ENCODE measurements around the gene ESYT1.
"Not testable (repeated sequence)": the region's sequence is repeated elsewhere in the genome, so short reads cannot be mapped to it uniquely, and the experiment has no call there.

Gene ESYT1

DNA sequence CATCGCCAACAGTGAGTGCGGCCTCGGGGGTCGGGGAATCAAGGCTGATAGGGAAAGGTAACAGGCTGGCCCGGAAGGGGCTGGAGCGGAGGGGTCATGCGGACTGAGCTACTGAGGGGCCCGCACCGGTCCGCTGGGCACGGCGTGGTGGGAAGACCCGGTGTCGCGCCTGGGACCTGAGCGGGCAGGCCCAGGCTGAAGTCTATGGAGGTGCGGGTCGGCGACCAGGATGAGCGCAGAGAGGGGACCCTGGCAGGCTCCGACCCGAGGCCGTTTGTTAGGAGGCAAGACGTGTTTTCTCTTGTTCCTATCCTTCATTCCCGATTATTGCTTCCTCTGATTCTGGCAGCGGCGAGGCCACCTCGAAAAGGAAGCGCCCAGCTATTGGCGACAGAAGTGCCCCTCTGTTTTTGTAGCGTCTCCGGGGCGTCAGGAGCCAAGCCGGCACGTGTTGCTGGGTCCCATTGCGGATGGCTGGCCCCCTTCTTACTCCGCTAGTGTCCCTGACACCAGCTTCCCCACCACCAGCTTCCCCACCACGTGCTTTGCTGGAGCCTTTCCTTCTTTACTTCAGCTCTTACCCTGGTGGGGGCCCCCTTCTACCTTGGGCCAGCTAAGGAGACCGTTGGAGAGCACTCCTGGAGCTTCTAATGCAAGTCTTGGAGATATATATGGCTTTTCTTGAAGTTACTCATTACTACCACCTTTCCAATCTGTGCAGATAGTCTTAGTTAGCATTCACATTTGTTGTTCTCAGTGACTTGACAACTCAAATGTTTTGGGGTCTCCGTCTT, 23.1 kb upstream of the ESYT1 start:
- DNase-seq = no peak

DNA sequence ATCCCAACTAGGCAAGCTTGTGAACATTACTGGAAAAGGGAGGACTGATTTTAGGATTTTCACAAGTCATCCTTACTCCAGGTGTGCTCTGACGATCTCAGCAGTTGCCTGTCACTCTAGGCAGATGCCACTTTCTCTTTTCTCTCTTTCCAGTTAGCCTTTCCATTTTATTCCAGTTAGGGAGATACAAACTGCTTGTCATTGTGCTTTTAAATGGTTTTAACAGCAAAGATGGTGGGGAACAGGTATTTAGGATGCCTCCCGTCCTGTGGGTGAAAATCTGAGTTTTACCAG, 22.5 kb upstream of the ESYT1 start:
- no peak for DNase-seq

DNA sequence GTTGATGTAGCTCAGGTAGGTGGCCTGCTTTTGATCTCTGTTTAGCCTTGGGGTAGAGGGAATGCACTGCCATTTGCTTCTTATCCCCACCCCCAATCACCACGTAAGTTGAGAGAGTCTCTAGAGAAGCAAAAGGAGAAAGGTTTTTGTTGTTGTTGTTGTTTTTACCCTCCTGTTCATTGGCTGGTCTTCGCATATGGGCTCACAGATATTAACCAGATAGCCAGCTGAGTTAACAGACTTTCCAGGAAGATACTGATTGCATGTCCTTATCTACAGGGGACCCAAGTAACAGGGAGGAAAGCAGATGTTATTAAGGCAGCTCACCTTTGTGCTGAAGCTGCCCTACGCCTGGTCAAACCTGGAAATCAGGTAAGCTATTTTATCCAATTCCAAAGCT, 20.8 kb upstream of the ESYT1 start:
- no peak for DNase-seq

DNA sequence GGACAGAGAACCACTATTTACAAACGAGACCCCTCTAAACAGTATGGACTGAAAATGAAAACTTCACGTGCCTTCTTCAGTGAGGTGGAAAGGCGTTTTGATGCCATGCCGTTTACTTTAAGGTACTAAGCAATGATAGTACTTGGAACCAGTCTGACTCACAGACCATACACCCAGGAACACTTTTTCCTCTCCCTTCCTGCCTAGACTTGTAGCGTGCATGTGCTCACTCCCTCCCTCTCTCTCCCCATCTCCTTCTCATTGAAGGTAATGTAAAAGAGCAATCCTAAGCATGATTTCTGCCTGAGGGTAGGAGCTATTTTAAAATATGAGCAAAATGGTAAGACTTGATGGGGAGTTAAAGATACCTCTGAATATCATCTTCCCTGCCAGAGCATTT, 17.5 kb upstream of the ESYT1 start:
- DNase-seq = no peak

DNA sequence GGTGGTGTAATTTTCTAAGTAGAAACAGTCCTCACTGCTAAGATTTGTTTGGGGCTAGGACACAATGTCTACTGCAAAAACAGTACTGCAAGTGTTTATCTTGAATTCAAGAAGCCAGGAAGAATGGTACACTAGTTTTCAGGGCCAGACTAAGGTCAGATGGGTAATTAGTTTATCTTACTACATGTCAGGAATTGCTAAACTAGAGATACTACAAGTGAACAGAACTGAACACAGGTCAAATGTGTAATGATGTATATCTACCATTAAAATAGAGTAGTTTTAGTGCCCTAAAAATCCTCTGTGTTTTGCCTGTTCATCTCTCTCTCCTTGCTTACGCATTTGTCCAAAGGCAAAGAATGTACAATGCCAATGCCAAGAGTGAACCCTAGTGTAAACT, 14.0 kb upstream of the ESYT1 start:
- no peak for DNase-seq

DNA sequence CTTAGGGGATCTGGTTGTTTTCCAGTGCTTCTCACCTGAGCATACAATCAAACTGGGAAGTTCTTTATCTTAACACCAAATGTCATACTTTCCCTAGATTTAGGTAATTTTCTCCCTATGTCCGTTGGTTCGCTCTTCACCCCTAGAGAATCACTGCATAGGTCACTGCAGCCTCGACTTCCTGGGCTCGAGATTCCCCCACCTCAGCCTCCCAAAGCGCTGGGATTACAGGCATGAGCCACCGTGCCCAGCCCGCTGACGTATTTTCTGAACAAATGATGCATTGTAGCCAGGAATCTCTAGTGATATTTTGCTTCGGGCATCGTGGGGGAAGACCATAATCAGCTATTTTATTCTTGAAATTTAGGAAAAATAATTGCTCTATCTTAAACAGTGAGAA, 12.7 kb upstream of the ESYT1 start:
- no peak for DNase-seq

DNA sequence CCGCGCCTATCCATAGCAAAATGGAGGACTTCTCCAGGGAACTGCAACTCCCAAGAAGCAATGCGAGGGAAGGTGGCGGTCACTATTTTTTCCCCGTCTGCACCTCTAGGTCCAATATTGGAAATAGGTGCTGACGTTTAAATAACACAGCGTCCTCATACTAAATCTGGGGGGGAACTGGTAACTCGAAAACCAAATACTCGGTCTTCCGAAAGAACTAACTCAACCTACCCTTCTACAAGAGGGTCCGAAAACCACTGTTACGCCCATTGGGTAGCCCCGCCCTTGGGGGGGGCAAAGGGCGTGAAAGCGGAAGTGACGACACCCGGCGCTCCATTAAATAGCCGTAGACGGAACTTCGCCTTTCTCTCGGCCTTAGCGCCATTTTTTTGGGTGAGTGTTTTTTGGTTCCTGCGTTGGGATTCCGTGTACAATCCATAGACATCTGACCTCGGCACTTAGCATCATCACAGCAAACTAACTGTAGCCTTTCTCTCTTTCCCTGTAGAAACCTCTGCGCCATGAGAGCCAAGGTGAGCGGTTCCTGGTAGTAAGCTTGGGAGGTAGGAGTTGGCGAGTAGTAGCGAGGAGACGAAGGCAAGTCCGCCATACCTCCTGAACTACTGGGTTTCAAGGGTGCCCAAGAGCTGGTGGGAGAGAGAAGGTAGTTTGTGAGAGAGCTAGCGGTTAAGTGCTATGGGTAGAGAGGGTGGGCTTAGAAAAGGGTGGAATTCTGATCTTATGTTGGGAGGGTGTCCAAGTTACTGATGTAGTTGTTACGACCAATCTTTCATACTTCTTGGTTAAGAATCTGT, 11.6 kb upstream of the ESYT1 start, which contains the start of gene RPL41:
RPL41 (plus strand) TSS at position 367 of the 815 bp plus-strand sequence.
- peak; percentile 94 for DNase-seq

DNA sequence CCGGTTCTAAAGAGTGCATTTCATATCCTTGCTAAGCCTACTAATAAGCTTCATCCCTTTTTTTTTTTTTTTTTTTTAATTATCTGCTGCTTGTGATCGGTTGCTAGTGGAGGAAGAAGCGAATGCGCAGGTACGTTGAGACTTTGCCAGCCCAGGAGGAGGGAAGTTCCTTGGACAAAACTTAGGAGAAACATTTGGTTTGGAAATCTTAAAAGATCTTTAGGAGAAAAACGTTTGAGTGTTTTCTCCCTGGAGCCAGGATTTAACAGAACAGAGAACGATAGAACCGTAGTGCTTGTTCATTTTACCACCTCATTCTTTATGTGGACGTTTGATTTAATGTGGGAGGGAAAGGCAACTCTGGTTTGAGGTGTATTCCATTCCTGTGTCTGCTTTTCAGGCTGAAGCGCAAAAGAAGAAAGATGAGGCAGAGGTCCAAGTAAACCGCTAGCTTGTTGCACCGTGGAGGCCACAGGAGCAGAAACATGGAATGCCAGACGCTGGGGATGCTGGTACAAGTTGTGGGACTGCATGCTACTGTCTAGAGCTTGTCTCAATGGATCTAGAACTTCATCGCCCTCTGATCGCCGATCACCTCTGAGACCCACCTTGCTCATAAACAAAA, 10.9 kb upstream of the ESYT1 start:
- not testable (repeated sequence) for DNase-seq

DNA sequence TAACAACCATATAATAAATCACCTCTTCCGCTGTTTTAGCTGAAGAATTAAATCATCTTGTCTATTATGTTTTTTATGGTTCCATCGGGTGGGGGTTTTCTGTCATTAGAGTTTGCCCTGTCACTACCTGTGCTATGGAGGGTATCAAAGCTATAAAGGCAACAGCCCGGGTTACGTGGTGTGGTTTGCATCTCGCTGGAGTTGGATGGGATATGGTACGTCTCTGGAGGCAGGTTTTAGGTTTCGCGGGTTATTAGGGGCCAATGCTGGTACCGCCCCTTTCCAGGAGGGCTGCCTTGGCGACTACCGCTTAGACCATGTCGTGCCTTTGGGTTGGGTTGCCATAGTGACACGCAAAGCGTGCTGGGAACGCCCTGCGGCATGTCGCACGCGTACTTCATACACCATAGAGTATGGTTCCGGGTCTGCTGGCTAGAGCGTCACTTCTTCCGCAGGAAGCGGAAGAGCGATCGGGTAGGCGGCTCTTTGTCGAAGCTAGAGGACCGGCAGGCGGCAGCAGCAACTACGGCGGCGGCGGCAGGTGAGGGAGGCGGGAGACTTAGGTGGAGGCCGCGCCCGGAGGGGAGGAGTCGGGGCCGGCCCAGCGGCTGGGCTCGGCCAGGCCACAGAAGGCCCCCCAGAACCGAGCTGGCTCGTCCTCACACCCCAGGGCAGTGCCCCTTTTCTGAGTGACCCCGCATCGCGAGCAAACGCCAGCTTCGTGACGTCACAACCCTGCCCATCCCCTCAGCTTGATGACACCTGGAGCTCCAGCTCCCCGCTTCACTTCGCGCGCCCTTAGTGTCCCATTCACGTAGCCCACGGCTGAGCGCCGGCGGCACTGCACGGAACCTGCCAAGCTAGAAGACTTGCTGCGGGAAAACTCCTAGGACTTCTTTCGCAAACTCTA, 10.0 kb upstream of the ESYT1 start, which contains the start of gene ZC3H10:
ZC3H10 (plus strand) TSS at position 489 of the 910 bp plus-strand sequence. CDS start 2,297 bp downstream, outside the sequence.
- DNase-seq = peak; percentile 96

DNA sequence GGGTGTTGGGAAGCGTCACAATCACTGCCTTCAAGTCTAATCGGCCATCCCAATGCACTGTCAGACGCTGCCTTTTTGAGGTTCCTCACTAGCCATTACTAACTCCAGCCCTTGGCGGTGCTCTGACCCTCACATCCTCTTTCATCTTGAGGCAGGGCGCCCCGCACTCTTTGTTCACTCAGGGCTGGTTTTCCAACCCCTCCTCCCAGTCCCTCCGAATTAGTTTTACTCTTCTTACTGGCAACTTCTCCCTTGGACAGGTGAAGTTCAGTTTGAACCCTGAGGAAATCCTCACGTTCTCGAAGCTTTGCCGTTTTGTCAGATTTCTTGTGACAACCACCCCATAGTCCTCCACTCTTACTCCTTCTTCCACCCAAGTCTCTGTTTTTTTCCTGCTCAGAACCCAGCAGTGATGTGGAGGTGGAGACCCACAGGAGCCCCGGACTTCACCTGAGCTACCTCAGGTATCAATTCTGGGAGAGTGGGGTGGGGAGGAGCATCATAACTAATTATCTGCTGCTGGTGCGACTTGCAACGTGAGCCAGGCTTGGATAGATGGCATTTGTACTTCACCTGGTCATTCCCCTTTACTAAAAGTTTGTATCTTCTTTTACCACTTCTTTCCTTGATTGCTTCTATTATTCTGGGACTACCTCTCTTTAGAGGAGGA, 9.2 kb upstream of the ESYT1 start:
- DNase-seq = peak; percentile 37

DNA sequence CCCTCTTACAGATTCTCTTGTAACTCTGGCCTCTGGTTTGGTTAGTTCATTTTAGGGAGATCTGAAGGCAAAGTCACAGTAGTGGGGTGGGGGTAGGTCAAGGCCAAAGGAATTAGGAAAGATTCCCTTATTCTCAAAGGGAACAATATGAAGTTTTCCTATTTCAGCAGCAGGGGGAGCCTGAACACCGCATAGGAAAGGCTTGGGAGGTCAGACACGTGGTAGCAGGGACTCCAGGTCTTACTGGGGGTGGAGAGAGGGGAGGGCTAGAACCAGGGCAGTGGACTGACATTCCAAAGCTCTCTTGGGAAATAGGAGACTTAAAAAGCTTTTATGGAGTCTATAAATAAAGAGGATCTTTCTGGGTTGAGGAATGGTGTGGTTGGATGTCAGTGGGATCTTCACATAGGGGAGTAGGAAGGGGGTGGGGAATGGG, 8.7 kb upstream of the ESYT1 start:
- peak; percentile 58 for DNase-seq

DNA sequence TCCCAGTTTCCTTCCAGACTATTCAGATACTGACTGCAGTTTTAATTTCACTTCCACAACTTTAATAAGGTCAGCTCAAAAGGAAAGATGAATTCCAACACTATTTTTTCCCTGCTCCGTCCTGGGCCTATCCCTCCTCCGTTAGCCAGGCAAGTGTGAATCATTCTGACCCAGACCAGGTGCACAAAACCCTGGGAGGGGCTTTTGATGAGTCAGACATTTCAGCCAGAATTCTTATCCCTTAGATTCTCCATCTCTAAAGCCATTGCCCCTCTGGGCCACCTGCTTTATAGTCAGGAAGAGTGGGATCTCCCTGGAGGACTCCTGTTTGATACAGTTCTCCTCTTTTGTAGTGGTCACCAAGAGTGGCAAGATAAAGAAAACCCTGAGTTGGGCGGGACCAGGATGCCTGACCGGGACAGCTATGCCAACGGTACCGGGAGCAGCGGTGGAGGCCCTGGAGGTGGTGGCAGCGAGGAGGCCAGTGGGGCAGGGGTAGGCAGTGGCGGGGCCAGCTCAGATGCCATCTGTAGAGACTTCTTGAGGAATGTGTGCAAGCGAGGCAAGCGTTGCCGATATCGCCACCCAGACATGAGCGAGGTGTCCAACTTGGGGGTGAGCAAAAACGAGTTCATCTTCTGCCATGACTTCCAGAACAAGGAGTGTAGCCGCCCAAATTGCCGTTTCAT, 7.8 kb upstream of the ESYT1 start:
- DNase-seq = no peak

DNA sequence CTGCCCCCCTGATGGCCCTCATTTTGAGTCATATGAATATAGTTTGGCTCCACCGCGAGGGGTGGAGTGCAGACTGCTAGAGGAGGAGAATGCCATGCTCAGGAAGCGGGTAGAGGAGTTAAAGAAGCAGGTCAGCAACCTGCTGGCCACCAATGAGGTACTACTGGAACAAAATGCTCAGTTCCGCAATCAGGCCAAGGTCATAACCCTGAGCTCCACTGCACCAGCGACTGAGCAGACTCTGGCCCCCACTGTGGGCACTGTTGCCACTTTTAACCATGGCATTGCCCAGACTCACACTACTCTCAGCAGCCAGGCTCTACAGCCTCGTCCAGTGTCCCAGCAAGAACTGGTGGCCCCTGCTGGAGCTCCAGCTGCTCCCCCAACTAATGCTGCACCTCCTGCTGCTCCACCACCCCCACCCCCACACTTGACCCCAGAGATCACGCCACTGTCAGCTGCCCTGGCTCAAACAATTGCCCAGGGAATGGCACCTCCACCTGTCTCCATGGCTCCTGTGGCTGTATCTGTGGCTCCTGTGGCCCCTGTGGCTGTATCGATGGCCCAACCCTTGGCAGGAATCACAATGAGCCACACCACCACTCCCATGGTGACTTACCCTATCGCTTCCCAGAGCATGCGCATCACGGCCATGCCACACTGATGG, 6.7 kb upstream of the ESYT1 start:
- DNase-seq = no peak

DNA sequence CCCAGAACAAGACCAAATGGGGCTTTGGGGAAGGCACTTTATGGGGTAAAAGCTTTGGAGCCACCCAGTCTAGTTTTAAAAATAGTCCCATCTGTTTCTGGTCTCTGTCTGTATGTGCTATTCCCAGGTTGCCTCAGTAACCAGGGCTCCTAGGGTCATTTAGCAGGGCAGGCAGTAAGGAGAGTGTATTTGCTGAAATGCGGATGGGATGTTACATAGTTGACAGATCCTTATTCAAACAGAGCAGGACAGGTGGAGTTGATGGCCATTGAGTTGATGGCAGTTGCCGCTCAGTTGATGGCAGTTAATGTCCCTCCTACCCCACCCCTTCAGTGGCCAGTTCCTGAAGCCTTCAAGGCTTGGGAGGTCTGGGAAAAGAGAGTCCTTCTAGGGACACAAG, 5.4 kb upstream of the ESYT1 start:
- DNase-seq = peak; percentile 3

DNA sequence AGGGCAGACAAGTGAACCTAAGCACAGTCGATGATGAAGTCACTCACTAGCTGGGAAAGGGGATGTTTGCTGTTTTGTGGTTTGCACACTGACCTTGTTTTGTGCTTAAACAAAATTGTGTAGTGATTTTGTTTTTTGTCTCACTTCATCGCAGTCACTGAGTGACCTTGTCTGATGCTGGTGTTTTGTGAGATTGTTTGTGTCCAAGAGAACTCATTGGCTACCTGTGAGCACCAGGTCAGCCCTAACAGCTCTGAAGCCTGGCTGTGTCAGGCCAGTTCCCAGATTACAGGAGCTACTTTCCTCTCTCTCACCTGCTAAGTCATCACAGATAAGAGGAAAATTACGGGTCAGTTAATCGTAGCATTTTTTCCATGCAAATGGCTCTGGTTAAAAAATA, 3.9 kb upstream of the ESYT1 start:
- no peak for DNase-seq

DNA sequence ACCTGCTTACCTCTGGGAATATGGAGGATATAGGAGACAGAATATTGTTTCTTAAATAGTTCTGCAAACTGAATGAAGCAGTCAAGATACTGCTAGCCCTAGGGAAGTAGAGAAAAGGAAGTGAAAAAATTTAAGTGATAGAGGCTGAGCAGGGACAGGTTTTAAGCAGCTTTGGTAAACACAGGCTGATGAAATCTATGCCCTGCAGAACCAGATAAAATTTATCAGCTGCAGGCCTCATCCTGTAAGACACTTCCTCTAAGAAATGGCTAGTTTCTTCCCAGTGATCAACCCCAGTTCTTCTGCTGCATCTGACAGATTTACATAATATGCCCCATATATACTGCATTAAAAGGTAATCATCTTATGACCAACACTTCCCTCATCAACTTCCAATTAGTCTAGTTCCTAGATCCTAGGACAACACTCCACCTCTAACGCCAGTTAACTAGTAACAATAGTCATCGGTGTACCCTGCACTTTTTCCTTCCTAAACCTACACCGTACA, 1.3 kb upstream of the ESYT1 start:
- no peak for DNase-seq

DNA sequence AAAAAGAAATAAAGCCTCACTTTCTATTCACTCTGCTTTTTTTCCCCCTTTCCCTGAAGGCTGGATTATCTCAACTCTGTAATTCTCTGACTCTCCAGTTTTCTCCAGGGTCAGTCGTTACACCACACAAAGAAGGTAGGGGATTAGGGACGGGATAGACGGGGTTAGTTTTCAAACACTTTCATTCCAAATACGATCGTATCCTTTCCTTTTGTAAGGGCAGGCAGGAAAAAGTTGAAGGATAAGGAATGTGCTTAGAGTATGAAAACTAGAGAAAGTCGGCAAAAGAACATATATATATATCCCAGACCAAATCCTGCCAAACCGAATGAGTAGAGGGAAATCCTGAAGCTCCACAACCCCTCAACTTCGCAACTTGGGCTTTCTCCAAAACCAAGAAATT, 581 bp upstream of the ESYT1 start:
- no peak for DNase-seq

DNA sequence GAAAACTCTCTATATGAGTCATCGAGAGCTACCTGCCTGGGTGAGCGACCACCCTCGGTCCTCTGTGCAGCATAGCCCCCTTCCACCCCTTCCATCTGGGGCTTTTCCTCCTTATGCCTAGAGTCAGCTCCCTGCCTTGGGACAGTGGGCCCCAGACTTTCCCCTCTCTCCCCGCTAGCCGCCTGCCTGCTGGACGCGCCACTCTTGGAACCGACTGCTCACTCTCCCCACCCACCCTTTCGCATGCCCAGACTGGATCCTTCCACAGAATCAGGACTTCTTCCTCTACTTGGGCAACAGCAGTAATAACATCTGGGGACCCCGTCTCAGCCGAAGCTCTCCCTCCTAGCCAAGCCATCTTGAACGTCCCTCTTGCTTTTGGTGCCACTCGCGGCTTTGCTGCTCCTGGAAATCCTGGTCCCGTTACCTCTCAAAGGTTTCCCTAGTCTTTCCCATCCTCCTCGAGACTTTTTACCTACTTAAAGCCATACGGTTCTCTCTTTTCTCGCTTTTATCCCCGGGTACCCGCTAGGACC, 671 bp downstream of the ESYT1 start:
- DNase-seq = no peak

DNA sequence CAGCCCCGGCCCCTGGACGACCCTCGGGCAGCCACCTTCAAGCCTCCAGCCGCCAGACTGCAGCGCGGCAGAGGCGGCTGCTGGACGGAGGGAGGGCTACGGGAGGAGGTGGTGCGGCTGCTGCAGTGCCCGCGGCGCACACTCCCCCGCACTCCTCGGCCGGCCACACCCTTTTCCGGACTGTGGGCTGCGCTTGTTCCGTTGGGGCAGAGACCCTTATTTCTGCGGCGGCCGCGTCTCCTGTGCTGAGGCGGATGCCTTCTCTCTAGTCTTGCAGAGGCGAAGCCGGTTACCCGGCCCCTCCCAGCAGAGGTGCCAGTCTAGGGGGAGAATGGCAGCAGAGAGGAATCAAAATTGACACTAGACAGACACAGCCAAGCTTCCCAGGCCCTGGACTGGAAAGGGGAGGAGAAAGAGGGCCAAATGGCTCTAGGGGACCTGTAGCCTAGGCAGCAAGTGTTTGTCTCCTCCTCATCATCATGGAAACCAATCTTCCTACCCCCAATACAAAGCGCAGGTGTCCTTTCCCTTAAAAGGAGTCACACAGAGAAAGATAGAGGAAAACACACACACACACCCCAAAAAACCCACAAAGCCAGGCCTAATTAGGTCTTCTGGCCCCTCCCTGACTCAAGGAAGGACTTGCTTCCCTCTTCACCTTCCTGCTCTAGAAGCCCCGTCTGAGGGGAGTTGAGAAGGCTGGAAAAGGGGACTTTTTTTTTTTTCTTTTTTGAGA, 1.3 kb downstream of the ESYT1 start:
- no peak for DNase-seq

Measured in NCI-H1694 treated with DMSO at 0.1 percent for 48 hours (cell line).